ENCODE data around the gene IP6K2. TPM values are rescaled to one million over a fixed set of nuclear protein-coding genes. Genes with fewer than 3 reads are reported as not detected.

The IP6K2 gene
- total and polyA plus RNA-seq, 2 of the 13 experiments (the other 11 are each of a cell fraction or from before 2014, with no cell fraction given) = 85.5 to 112 TPM

DNA sequence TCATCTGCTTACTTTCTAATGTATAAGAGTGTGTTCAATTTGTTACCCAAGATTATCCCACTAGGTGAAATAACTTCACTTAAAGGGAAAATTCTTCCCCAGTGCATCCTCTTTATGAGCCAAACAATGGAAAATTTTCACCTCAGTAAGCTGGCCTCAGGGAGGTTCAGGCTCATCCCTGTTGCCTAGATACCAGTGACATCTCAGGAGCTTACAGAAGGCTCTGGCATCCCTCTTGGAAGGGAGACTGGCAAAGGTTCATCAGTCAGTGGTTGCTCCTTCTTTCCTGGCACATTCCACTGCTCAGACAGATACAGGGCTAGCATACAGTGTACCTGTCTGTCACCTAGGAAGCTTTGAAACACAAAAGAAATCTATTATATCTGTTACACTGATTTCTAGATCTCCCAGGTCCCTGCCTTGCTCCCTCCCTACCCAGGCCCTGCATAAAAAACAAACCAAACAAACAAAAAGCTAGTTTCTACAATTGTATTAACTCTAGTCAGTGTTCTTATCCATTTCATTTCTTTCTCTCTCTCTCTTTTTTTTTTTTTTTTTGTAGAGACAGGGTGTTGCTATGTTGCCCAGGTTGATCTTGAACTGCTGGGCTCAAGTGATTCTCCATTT is 1.7 kb downstream of the IP6K2 start:
- peak; percentile 75 for TF ChIP-seq RFX5 (IDR thresholded peaks at IDR 0.05; ENCODE audit: low read depth, low read length)
- no peak for TF ChIP-seq ZNF749 (CRISPR knock-in tag; IDR thresholded peaks at IDR 0.05; ENCODE audit: borderline replicate concordance)
- TF ChIP-seq ZNF678 (CRISPR knock-in tag; IDR thresholded peaks at IDR 0.05) = no peak
- no peak for TF ChIP-seq HCFC1 (IDR thresholded peaks at IDR 0.05; ENCODE audit: low read depth, low read length)
- TF ChIP-seq ZNF343 (CRISPR knock-in tag; IDR thresholded peaks at IDR 0.05) = no peak
- no peak for TF ChIP-seq ZNF781 (CRISPR knock-in tag; IDR thresholded peaks at IDR 0.05; ENCODE audit: borderline replicate concordance, not compliant biosample characterization)
- TF ChIP-seq RFX3 (CRISPR knock-in tag; IDR thresholded peaks at IDR 0.05) = peak; percentile 61
- TF ChIP-seq ZNF12 (CRISPR knock-in tag; IDR thresholded peaks at IDR 0.05) = no peak
- TF ChIP-seq ZNF230 (CRISPR knock-in tag; IDR thresholded peaks at IDR 0.05) = no peak
- no peak for TF ChIP-seq FOXC1 (CRISPR knock-in tag; IDR thresholded peaks at IDR 0.05; ENCODE audit: borderline replicate concordance)
- no peak for TF ChIP-seq CREM (IDR thresholded peaks at IDR 0.05)
- no peak for TF ChIP-seq CREM (CRISPR knock-in tag; IDR thresholded peaks at IDR 0.05)
- TF ChIP-seq, protein P1, sequence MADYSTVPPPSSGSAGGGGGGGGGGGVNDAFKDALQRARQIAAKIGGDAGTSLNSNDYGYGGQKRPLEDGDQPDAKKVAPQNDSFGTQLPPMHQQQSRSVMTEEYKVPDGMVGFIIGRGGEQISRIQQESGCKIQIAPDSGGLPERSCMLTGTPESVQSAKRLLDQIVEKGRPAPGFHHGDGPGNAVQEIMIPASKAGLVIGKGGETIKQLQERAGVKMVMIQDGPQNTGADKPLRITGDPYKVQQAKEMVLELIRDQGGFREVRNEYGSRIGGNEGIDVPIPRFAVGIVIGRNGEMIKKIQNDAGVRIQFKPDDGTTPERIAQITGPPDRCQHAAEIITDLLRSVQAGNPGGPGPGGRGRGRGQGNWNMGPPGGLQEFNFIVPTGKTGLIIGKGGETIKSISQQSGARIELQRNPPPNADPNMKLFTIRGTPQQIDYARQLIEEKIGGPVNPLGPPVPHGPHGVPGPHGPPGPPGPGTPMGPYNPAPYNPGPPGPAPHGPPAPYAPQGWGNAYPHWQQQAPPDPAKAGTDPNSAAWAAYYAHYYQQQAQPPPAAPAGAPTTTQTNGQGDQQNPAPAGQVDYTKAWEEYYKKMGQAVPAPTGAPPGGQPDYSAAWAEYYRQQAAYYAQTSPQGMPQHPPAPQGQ (CRISPR knock-in tag; IDR thresholded peaks at IDR 0.05; ENCODE audit: borderline replicate concordance) = no peak
- TF ChIP-seq ZFX (CRISPR knock-in tag; IDR thresholded peaks at IDR 0.05; ENCODE audit: low read depth) = no peak
- no peak for TF ChIP-seq NR2C2 (CRISPR knock-in tag; IDR thresholded peaks at IDR 0.05; ENCODE audit: borderline replicate concordance)
- TF ChIP-seq HOXA5 (CRISPR knock-in tag; IDR thresholded peaks at IDR 0.05) = no peak
- TF ChIP-seq SAP130 (CRISPR knock-in tag; IDR thresholded peaks at IDR 0.05; ENCODE audit: low read depth) = 0 out of 2 replicates have a peak, but pooled peaks have one; percentile 19
- TF ChIP-seq TEAD3 (CRISPR knock-in tag; optimal IDR thresholded peaks at IDR 0.05; ENCODE audit: borderline replicate concordance) = peak; percentile 11
- TF ChIP-seq SOX5 (CRISPR knock-in tag; IDR thresholded peaks at IDR 0.05; ENCODE audit: borderline replicate concordance) = no peak
- no peak for TF ChIP-seq MZF1 (CRISPR knock-in tag; IDR thresholded peaks at IDR 0.05; ENCODE audit: borderline replicate concordance)
- intact Hi-C loops (cut with micrococcal nuclease; ENCODE audit: unreplicated experiment) (no loop called here), in situ Hi-C loops (cut with HindIII; ENCODE audit: extremely low pct_ligation_motif_present, low pct_unique_long_range_greater_than_20kb) (no loop called here)
- no peak for ATAC-seq
- ChIA-PET POLR2A (interaction anchor here (3.3 to 5.3 kb wide), 2 partner anchors 8 to 24 kb away, joined by 20 to 59 read pairs; no protein-coding TSS in a partner anchor), CTCF (ENCODE audit: low intra/inter-chr PET ratio, low total read pairs) (no interaction called here)
- H3K4me1 ChIP-seq (ENCODE audit: insufficient read depth, low read length) = peaks cover 63% of the 10 kb centered on the region
- H3K4me3 ChIP-seq (replicated peaks in 1 of 3; ENCODE audit: insufficient read depth in 1 of 3, low read depth in 2 of 3, low read length in 3 of 3) = peak overlapping the region; percentile 96 to 98 (median 97); a peak in 5 of 6 replicates
- peak overlapping the region; percentile 75 for H3K4me2 ChIP-seq (ENCODE audit: low read depth, low read length)
- H3K27ac ChIP-seq (ENCODE audit: extremely low read length, insufficient read depth, low read length) = no peak overlapping the region
- H2AFZ ChIP-seq (ENCODE audit: low read length) = no peak overlapping the region
- peaks cover 43% of the 10 kb centered on the region for H4K20me1 ChIP-seq (ENCODE audit: insufficient read depth, low read length)
- H3K27me3 ChIP-seq (ENCODE audit: control insufficient read depth in 1 of 2, insufficient read depth in 2 of 2, low read length in 2 of 2) = no peaks in the 10 kb centered on the region; a peak in 1 of 5 replicates
- H3K79me2 ChIP-seq (ENCODE audit: insufficient read depth, low read length) = peaks cover 66% of the 10 kb centered on the region
- DNase-seq (ENCODE audit: low spot score) = no peak
- BruUV-seq (replicated peaks) = no TSS peak
- FAIRE-seq = no peak
- H3K9ac ChIP-seq (ENCODE audit: insufficient read depth, low read depth, low read length) = peak overlapping the region; percentile 100
- H3K36me3 ChIP-seq (replicated peaks in 1 of 2; ENCODE audit: control insufficient read depth in 1 of 2, insufficient read depth in 2 of 2, low read length in 2 of 2) = peaks cover 8 to 22% of the 10 kb centered on the region in 2 experiments
- H3K9me3 ChIP-seq (ENCODE audit: low read length) = no peaks in the 10 kb centered on the region

Data from HepG2 (cell line).